GM21381 (cell line): Measurements from ENCODE around the gene SEPTIN10.
"Not testable (repeated sequence)": the region's sequence is repeated elsewhere in the genome, so short reads cannot be mapped to it uniquely, and the experiment has no call there.

Experiments
- ATAC-seq: cut with Tn5 transposase; IDR thresholded peaks from one replicate; pipeline ENCODE4 v1.9.1; 2021; ENCODE audit warnings: mild to moderate bottlenecking, moderate library complexity; ENCODE audit not compliant: unreplicated experiment

SEPTIN10 gene

GRCh38 chr2:109554758-109555157, 59.0 kb downstream of the SEPTIN10 start:
- no peak for ATAC-seq

GRCh38 chr2:109549016-109549590, 64.7 kb downstream of the SEPTIN10 start:
- ATAC-seq, result no peak

GRCh38 chr2:109547280-109547679, 66.5 kb downstream of the SEPTIN10 start:
- no peak for ATAC-seq

- peak; percentile 58 for ATAC-seq
Observed at GRCh38 chr2:109545828-109546713, 67.7 kb downstream of the SEPTIN10 start.

- ATAC-seq, result no peak
Observed at GRCh38 chr2:109542384-109542783, 71.4 kb downstream of the SEPTIN10 start.

- ATAC-seq, result no peak
Observed at GRCh38 chr2:109538546-109538945, 75.2 kb downstream of the SEPTIN10 start.

GRCh38 chr2:109537565-109538222, 76.1 kb downstream of the SEPTIN10 start:
- no peak for ATAC-seq

GRCh38 chr2:109536556-109536955, 77.2 kb downstream of the SEPTIN10 start:
- ATAC-seq, result not testable (repeated sequence)

GRCh38 chr2:109535217-109535946, 78.4 kb downstream of the SEPTIN10 start:
- no peak for ATAC-seq

GRCh38 chr2:109533823-109534222, 79.9 kb downstream of the SEPTIN10 start:
- ATAC-seq, result no peak

GRCh38 chr2:109532728-109533076, 81.1 kb downstream of the SEPTIN10 start:
- ATAC-seq, result no peak

GRCh38 chr2:109531896-109532727, 81.7 kb downstream of the SEPTIN10 start:
- no peak for ATAC-seq

- no peak for ATAC-seq
Observed at GRCh38 chr2:109531221-109531620, 82.5 kb downstream of the SEPTIN10 start.

GRCh38 chr2:109530712-109531111, 83.1 kb downstream of the SEPTIN10 start:
- ATAC-seq, result no peak

GRCh38 chr2:109529532-109530449, 84.0 kb downstream of the SEPTIN10 start:
- no peak for ATAC-seq

GRCh38 chr2:109528811-109529501, 84.8 kb downstream of the SEPTIN10 start:
- no peak for ATAC-seq

- no peak for ATAC-seq
Observed at GRCh38 chr2:109527846-109528705, 85.7 kb downstream of the SEPTIN10 start.

GRCh38 chr2:109527079-109527478, 86.7 kb downstream of the SEPTIN10 start:
- no peak for ATAC-seq
